SK-MEL-5 (cell line): ENCODE measurements around the gene KLF2. TPM values are rescaled to one million over a fixed set of nuclear protein-coding genes. Genes with fewer than 3 reads are reported as not detected.

ENCODE experiments used
- DNase-seq: peaks from one replicate; pipeline ENCODE4 v3.0.0-alpha.2; 2016; ENCODE audit warnings: low read depth, low spot score
- in situ Hi-C: cut with HindIII; loops from 2 replicates; pipeline ENCODE4 v1.10.0; 2016; ENCODE audit warnings: low sequenced_read_pairs, high pct_unique_total_duplicates, low pct_unique_long_range_greater_than_20kb
- total RNA-seq: library from RNA; depleted of rRNA; stranded (reverse); fragments of >200 nt; shearing (Covaris generic); gene quantifications from 2 replicates; pipeline ENCODE4 v1.2.3, GENCODE V29; 2014

The KLF2 gene
- total RNA-seq, 1 experiment from 2014 or later: 2.5 TPM

- DNase-seq: no peak
- in situ Hi-C loops: no loop called here
Measured at GRCh38 chr19:16369306-16369663, 44.7 kb downstream of the KLF2 start.

- in situ Hi-C loops: no loop called here
- no peak for DNase-seq
Measured at GRCh38 chr19:16369664-16370576, 45.3 kb downstream of the KLF2 start.

- in situ Hi-C loops: no loop called here
- DNase-seq: no peak
Measured at GRCh38 chr19:16370641-16371391, 46.2 kb downstream of the KLF2 start.

DNA sequence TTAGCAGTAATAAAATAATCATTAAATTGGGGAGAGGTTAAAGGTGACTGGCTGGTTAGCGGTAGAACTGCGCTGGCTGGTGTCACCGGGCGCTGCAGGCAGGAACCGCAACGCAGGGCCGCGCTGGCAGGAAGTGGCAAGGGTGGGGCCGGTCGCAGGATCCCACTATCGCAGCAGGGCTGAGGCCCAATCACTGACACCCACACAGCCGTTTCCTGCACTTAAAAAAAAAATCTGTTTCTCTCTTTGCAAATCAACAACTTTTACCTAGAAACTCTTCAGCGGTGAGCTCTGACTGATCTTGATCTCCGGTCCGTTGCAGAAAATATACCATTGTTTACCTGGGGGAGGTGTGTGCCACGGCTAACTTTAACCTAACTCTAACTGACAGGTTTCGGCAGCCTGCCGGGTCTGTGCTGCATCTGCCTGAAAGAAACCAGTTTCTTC, 46.9 kb downstream of the KLF2 start:
- in situ Hi-C loops: no loop called here
- DNase-seq: no peak

DNA sequence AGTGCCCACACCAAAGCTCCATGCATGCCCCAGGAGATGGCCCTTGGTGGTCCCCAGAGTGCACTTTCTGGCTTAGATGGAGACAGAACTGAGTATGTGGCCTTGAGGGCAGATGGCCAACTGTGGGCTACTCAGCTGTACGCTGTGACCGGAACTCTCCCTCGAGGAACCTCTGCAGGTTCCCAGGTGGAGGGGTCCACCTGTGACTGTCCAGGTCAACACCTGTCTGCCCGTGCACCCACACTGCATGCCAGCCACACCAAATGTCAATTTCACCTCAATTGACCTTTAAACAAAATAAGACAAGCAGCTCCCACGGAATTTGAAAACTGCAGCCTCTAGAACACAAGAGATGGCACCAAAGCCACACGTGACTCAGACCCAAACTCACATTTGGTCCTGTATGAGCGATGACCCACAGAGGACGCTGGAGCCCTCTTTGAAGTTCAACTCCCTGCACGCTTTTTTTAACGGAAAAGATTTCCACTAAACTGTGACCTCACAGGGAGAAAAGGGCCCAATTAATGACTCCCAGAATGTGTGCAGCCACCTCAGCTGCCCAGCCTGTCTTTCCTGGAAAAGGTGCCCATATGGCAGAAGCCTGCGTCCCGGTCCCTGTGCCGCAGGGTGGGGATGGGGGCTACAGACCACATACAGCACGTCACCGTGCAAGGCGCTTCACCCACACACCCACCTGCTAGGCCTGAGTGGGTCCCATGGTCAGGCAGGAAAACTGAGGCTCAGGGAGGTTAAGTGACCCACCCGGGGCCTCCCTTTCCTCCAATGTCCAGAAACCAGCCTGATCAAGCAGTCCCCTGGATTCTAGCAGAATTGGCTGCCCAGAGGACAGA, 47.7 kb downstream of the KLF2 start:
- in situ Hi-C loops: no loop called here
- no peak for DNase-seq

DNA sequence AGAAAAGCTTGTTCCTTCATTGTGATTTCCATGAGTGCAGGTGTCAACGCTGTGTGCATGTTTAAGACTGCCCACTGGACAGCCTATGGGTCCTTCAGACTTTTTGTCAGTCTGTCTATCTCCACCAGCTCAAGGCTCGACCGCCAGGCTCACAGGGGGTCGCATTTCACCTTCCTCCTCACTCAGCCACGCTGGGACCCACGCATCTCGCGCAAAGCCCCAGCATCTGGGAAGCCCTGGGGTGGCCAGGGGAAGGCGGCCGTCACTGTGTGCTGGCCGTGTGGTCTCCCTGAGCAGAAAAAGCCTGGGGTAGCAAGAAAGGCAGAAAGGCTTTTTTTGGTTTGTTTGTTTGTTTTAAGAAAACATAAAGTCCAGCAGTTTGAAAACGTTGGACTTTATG, 48.5 kb downstream of the KLF2 start:
- in situ Hi-C loops: no loop called here
- DNase-seq: no peak

DNA sequence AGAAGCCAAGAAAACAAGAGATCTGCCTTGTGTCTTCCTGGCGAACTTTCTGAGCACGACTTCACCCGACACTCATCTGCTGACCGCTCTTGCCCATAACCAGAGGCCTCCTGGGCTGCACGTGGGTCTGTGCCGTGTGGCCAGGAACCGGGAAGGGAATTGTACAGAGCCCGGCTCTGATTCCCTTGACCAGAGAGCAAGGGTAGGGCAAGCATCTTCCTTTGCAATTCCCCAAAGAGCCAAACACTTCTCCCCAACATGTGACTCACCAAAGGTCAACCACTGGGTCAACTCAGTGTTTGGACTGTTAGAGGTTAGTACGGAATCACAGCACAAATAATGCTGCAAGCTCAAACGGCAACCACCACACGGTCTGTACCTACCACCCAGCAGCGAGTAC, 48.9 kb downstream of the KLF2 start:
- no peak for DNase-seq
- in situ Hi-C loops: no loop called here

DNA sequence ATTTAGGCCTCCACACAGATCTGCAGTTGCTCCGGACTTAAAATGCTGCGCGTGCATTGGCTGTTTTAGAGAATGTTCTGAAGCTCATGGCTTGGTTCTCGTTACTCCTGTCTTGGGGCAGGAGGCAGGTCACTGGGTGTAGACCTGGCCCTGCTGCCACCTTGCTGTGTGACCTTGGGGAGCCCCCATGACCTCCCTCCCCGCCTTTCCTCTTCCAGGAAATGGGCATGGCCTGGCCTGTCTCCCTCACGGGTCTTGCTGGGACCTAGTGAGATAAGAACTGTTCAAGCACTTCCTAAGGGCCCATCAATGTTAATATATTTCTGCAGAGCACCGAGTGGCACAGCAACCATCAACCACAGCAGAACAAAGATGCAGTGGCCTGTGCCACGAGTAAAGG, 49.4 kb downstream of the KLF2 start:
- in situ Hi-C loops: no loop called here
- DNase-seq: no peak

DNA sequence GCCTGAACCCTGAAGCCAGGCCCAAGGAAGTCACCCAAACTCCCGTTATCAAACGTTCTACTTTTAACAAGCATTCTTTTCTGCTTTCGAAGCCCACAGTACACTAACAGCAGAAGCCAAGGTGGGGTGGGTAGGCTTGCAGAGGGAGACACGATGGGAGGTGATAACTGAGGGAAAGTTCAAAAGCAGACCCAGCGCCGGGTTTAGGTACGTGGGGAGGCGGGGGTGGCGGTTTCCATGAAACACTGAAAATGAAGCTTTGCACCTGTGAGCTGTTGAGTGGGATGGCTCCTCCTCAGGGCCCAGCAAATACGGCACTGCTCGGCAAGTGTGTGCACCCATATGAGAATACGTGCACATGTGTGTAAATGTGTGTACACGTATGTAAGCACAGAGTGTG, 49.8 kb downstream of the KLF2 start:
- DNase-seq: no peak
- in situ Hi-C loops: no loop called here

- in situ Hi-C loops: no loop called here
- no peak for DNase-seq
Measured at GRCh38 chr19:16375157-16375935, 50.7 kb downstream of the KLF2 start.

DNA sequence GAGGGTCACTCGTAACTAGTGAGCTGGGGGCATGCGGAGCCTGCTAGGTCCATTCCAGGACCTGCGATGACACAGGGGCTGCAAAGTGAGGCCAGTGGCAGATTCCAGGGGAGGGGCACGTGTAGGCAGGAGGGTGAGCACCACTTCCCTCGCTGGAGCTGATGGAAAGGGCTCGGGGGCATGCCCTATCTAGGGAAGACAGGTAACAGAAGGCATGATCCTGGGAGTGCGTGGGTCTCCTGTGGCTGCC, 51.2 kb downstream of the KLF2 start:
- in situ Hi-C loops: no loop called here
- DNase-seq: no peak

DNA sequence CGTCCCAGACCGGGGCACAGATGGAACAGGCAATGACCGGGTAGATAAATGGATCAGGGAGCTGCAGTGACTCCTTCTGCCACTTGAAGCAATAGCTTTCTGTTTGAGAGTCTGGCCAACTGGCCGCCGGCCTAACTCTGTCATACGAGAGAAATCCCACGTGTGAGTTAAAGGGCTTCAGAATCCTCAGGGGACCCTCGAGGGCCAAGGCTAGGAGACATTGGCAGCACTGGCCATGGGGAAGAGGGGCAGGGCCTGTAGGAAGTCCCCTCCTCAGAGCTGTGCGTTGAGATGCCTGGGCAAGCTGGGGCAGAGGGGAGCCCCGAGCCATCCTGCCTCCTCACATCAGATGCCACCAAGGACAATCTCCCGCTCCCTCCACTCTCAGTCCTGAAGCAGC, 51.6 kb downstream of the KLF2 start:
- no peak for DNase-seq
- in situ Hi-C loops: no loop called here

GRCh38 chr19:16376649-16377048, 52.0 kb downstream of the KLF2 start:
- in situ Hi-C loops: no loop called here
- peak; percentile 17 for DNase-seq

DNA sequence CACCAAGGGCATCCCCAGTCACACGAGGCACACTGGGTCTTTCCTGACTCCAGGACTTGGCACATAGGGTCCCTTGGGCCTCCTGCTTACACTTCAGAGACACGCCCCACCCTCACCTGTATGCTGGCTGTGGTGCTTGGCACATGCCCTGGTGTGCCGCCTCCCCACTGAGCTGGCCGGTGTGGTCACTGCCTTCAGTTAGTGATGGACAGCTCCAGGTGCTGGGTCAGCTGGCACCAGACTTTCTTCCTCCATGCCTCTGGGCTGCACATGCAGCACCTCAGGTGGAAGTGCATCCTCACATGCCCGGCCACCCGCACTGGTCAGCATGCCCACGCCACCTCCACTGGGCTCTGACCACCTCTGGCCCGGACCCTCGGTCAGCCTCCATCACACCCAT, 52.9 kb downstream of the KLF2 start:
- in situ Hi-C loops: no loop called here
- no peak for DNase-seq
